HUES48 (cell line): ENCODE results near the gene PRKAA2.
A peak's percentile ranks its signal among the peaks of the same experiment; 100 is the strongest.
"Not testable (repeated sequence)": the region's sequence is repeated elsewhere in the genome, so short reads cannot be mapped to it uniquely, and the experiment has no call there.

Experiments
- H3K27ac ChIP-seq: one replicate; pipeline ENCODE4 v1.7.0; 2013; ENCODE audit warnings: low read depth, low read length, inconsistent platforms
- H3K27me3 ChIP-seq: 2 replicates; pipeline ENCODE4 v1.6.1; 2013; ENCODE audit warnings: mild to moderate bottlenecking, low read length; ENCODE audit not compliant: control insufficient read depth, insufficient read depth
- H3K36me3 ChIP-seq: 2 replicates; pipeline ENCODE4 v1.6.1; 2013; ENCODE audit warnings: low read length; ENCODE audit not compliant: control insufficient read depth, insufficient read depth
- H3K4me1 ChIP-seq: 2 replicates; pipeline ENCODE4 v1.6.1; 2013; ENCODE audit warnings: mild to moderate bottlenecking, low read length; ENCODE audit not compliant: control insufficient read depth, insufficient read depth
- H3K4me3 ChIP-seq: 2 replicates; pipeline ENCODE4 v1.5.1; 2013; ENCODE audit warnings: mild to moderate bottlenecking, low read depth, low read length
- H3K9ac ChIP-seq: 2 replicates; pipeline ENCODE4 v1.6.1; 2013; ENCODE audit warnings: mild to moderate bottlenecking, low read depth, low read length, moderate library complexity
- H3K9me3 ChIP-seq: 2 replicates; pipeline ENCODE4 v1.6.1; 2013; ENCODE audit warnings: low read length; ENCODE audit not compliant: control insufficient read depth, insufficient read depth

The PRKAA2 gene

DNA sequence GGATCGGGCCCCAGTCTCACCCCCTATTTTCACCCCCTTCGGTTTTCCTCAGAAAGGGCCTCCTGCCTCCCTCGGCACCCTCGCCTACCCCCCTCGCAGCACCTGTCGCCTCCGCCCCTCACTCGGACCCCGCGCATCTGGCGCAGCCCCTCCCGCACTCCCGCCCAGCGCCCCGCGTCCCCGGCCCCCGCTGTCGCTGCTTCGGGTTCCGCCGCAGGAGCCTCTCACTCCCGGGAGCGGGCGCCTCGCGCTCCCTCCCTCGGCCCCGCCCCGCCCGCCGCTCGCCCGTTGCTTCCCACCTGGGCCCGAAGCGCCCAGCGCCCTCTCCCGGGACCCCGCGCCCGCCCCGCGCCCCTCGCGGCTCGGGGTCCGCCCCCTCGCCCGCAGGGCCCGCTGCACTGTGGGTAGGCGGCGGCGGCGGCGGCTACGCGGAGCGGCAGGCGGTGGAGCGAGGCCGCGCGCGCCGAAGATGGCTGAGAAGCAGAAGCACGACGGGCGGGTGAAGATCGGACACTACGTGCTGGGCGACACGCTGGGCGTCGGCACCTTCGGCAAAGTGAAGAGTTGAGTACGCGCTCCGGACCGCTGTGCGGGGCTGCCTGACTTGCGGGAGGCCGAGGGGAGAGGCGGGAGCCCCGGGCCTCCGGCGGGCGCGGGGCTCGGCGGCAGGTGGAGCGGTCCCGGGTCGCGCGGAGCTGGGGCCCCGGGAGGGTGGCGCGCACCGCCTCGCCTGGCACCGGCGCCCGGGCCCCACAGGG lies at the start of gene PRKAA2:
Gene PRKAA2, plus strand, starts transcription at position 396 of the 758 bp plus-strand sequence. Its CDS starts 74 bp downstream, at position 470.
- no peaks in the 10 kb centered on the region for H3K36me3 ChIP-seq
- peak within 1 kb of the TSS; percentile 61 for H3K9ac ChIP-seq
- peak within 1 kb of the TSS; percentile 92 for H3K4me3 ChIP-seq
- H3K9me3 ChIP-seq, result no peaks in the 10 kb centered on the region
- H3K27me3 ChIP-seq, result peaks cover 29% of the 10 kb centered on the region
- no peak within 1 kb of the TSS for H3K27ac ChIP-seq
- peaks cover 16% of the 10 kb centered on the region for H3K4me1 ChIP-seq

DNA sequence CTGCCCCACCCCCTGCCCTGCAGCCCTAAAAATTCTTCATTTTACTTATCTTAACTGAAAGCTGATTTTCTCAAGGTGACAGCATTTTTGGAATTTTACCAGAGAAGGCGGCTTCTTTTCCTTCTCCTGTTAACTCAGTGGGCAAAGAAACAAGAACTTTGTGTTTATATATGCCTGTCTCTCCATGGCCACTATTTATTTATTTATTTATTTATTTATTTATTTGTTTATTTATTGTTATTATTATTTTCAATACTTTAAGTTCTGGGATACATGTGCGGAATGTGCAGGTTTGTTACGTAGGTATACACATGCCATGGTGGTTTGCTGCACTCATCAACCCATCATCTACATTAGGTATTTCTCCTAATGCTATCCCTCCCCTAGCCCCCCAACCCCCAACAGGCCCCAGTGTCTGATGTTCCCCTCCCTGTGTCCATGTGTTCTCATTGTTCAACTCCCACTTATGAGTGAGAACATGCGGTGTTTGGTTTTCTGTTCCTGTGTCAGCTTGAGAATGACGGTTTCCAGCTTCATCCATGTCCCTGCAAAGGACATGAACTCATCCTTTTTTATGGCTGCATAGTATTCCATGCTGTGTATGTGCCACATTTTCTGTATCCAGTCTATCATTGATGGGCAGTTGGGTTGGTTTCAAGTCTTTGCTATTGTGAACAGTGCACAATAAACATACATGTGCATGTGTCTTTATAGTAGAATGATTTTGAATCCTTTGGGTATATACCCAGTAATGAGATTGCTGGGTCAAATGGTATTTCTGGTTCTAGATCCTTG lies 49.5 kb upstream of the PRKAA2 start:
- H3K4me1 ChIP-seq, H3K9ac ChIP-seq, H3K27ac ChIP-seq, H3K27me3 ChIP-seq, H3K9me3 ChIP-seq, H3K36me3 ChIP-seq, H3K4me3 ChIP-seq: not testable (repeated sequence)

DNA sequence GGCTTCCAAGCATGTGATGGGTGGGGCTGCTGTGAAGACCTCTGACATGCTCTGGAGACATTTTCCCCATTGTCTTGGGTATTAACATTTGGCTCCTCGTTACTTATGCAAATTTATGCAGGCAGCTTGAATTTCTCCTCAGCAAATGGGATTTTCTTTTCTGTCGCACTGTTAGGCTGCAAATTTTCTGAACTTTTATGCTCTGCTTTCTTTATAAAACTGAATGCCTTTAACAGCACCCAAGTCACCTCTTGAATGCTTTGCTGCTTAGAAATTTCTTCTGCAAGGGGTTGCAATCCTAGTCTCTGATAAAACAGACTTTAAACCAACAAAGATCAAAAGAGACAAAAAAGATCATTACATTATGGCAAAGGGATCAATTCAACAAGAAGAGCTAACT lies 35.0 kb upstream of the PRKAA2 start:
- H3K9ac ChIP-seq, H3K4me1 ChIP-seq, H3K9me3 ChIP-seq, H3K27me3 ChIP-seq, H3K36me3 ChIP-seq, H3K27ac ChIP-seq, H3K4me3 ChIP-seq: not testable (repeated sequence)

DNA sequence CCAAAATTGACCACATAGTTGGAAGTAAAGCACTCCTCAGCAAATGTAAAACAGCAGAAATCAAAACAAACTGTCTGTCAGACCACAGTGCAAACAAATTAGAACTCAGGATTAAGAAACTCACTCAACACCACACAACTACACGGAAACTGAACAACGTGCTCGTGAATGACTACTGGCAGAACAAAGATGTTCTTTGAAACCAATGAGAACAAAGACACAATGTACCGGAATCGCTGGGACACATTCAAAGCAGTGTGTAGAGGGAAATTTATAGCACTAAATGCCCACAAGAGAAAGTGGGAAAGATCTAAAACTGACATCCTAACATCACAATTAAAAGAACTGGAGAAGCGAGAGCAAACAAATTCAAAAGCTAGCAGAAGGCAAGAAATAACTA lies 34.3 kb upstream of the PRKAA2 start:
- H3K4me3 ChIP-seq, H3K9ac ChIP-seq, H3K27ac ChIP-seq, H3K27me3 ChIP-seq, H3K4me1 ChIP-seq, H3K9me3 ChIP-seq, H3K36me3 ChIP-seq: not testable (repeated sequence)

DNA sequence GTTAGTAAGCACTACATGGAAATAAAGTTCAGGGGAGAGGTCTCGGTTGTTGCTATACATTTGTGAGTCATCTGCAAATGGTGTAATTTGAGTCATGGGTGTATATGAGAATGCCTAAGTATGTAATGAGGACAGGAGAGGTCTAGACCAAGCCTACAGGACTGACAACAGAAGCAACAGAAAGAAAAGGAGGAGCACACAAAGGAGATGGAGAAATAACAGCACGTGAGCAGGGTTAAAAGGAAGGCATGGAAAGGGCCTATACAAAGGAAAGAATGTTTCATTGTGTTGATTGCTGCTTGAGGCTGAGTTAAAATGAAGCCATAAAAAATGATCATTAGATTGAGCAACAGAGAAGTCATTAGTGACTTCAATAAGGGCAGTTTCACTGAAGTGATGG lies 28.0 kb upstream of the PRKAA2 start:
- H3K27ac ChIP-seq, result no peak overlapping the region
- no peaks in the 10 kb centered on the region for H3K9me3 ChIP-seq
- H3K36me3 ChIP-seq, result no peaks in the 10 kb centered on the region
- no peaks in the 10 kb centered on the region for H3K27me3 ChIP-seq
- H3K9ac ChIP-seq, result no peak overlapping the region
- H3K4me3 ChIP-seq, result no peak overlapping the region
- H3K4me1 ChIP-seq, result no peaks in the 10 kb centered on the region

DNA sequence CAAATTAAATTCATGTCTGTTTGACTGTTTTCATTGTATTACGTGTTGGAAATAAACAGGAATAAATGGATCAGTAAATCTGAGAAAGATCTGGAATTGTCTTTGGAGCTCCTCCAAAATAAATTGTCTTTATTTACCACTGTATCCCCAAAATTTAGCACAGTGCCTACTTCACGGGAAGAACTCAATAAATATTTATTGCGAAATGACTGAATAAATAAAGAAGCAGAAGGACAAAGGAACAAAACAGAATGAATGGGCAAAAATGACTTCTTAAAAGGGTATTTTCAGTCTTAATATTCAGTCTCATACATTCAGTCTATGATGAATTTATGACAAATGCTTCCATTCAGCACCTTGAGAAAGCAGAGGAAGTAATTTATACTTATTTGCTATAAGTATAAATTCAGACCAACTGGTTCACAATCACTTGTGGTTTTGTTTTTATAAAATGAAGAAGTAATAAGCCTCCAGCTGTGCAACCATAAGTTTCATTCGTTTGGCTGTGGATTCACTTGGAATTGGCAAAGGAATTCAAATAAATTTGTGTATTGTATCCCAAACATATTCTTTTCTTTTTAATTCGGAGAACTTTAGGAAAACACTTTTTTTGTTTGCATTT lies 19.2 kb upstream of the PRKAA2 start:
- Histone ChIP-seq H3K4me3 (no peak overlapping the region), H3K4me1 (peaks cover 20% of the 10 kb centered on the region), H3K9me3 (no peaks in the 10 kb centered on the region), H3K9ac (no peak overlapping the region), H3K36me3 (no peaks in the 10 kb centered on the region), H3K27ac (no peak overlapping the region), H3K27me3 (no peaks in the 10 kb centered on the region)

DNA sequence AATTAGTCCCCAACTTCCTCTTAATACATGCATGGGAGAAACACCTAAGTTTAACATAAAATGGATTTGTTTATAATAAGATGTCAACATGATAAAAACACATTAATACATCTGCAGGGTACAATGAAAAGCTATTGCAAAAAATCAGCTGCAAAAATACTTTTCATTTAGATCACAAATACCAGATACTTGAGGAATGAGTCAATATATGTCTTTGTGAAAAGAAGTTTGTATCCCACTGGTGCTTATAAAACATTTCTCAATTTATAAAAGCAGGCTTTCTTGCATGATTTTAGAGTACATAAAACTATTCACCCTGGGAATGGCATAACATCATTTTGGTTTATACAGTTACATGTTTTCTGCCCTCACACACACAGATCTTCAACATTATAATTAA lies 18.6 kb upstream of the PRKAA2 start:
- peaks cover 20% of the 10 kb centered on the region for H3K4me1 ChIP-seq
- no peak overlapping the region for H3K9ac ChIP-seq
- no peaks in the 10 kb centered on the region for H3K27me3 ChIP-seq
- H3K27ac ChIP-seq, result no peak overlapping the region
- no peaks in the 10 kb centered on the region for H3K9me3 ChIP-seq
- H3K36me3 ChIP-seq, result no peaks in the 10 kb centered on the region
- H3K4me3 ChIP-seq, result no peak overlapping the region

DNA sequence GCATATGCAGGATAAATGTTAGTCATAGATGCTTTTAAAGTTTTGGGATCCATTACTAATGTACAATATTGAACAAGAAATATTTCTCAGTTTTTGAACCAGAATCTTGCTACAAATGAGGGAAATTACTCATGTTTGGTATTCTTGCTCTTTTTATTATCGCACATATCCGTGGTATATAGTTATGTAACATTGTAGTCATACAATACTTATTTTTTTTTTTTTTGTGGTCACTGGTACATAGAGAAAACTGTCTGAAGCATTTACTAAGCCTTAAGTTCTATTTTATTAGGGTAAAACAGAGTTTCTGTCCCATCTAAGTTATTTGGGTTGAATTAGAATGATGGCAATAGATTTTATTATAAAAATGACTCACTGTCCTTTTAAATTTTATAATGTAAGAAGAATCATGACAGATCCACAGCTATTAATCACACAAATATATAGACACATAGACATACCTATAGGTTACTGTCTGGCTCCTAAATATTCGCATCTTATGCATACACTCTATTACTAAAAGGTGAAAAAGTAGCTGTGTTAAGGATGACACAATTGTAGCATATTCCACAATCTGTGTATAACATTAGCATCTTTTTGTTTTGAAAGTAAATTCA lies 18.0 kb upstream of the PRKAA2 start:
- Histone ChIP-seq H3K9ac (no peak overlapping the region), H3K9me3 (no peaks in the 10 kb centered on the region), H3K36me3 (no peaks in the 10 kb centered on the region), H3K27me3 (no peaks in the 10 kb centered on the region), H3K27ac (no peak overlapping the region), H3K4me1 (peaks cover 20% of the 10 kb centered on the region), H3K4me3 (no peak overlapping the region)

DNA sequence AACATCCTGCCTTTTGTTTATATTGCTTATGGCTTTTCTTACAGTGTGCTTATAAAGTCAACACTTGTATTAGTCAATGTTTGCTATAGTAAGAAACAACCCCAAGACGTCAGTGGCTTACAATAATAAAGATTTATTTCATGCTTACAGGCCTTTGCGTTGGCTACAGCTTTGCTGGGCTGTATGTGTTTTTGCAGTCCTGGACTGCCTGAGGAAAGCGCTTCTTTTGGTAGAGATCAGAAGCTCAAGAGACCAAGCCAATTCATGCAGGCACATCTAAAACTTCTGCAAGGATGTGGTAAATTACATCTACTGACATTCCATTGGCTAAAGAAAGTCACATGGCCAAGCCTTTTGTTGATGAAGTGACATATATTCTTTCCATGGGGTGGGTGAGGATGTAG lies 17.5 kb upstream of the PRKAA2 start:
- peaks cover 20% of the 10 kb centered on the region for H3K4me1 ChIP-seq
- no peak overlapping the region for H3K27ac ChIP-seq
- no peak overlapping the region for H3K9ac ChIP-seq
- H3K9me3 ChIP-seq, result no peaks in the 10 kb centered on the region
- H3K36me3 ChIP-seq, result no peaks in the 10 kb centered on the region
- no peaks in the 10 kb centered on the region for H3K27me3 ChIP-seq
- H3K4me3 ChIP-seq, result no peak overlapping the region

DNA sequence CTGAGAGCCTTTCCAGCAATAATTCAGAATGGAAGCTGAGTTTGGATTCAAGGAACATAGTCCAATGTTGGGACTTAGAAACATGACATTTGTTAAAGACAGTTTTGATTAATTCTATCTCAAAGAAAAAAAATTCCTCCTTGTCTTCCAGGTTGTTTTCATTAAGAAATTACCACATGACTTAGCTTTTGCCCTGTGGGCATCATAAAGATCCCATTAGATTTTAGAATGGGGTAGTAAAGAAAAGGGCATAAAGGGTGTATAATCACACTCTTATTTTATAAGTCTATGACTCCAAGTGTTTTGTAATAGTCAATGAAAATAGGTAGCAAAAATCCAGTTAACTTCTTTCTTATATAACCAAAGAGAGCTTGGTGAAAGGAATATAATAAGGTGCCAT lies 14.3 kb upstream of the PRKAA2 start:
- no peak overlapping the region for H3K9ac ChIP-seq
- no peaks in the 10 kb centered on the region for H3K9me3 ChIP-seq
- no peak overlapping the region for H3K4me3 ChIP-seq
- no peak overlapping the region for H3K27ac ChIP-seq
- H3K4me1 ChIP-seq, result peaks cover 23% of the 10 kb centered on the region
- H3K36me3 ChIP-seq, result no peaks in the 10 kb centered on the region
- no peaks in the 10 kb centered on the region for H3K27me3 ChIP-seq

DNA sequence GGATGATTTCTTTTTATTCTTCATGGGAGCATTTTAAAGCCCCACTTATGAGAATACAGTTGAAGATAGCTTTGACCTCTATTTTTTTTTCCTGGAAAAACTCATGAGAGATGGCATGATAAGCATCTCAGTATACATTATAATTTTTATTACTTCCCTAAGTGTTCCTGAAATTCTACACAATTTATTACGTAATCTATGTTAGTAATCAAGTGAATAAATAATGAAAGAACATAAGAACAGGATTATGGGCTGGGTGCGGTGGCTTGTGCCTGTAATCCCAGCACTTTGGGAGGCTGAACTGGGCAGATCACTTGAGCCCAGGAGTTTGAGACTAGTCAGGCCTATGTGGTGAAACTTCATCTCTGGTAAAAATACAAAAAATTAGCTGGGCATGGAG lies 13.2 kb upstream of the PRKAA2 start:
- H3K4me1 ChIP-seq, result peaks cover 12% of the 10 kb centered on the region; the same call in 1 of the 2 replicates
- no peak overlapping the region for H3K9ac ChIP-seq
- no peak overlapping the region for H3K27ac ChIP-seq
- H3K27me3 ChIP-seq, result no peaks in the 10 kb centered on the region
- H3K36me3 ChIP-seq, result no peaks in the 10 kb centered on the region
- no peaks in the 10 kb centered on the region for H3K9me3 ChIP-seq
- no peak overlapping the region for H3K4me3 ChIP-seq
